Lung (tissue), 12 donors: ENCODE results near the gene GHDC. TPM values are rescaled to one million over a fixed set of nuclear protein-coding genes. Genes with fewer than 3 reads are reported as not detected.
A peak's percentile ranks its signal among the peaks of the same experiment; 100 is the strongest.

ENCODE experiments used
- ATAC-seq: fragments of 200-7000 bp; cut with Tn5 transposase; one replicate; pipeline ENCODE4 v1.9.1; 2020; ENCODE audit warnings: moderate number of reproducible peaks; ENCODE audit not compliant: insufficient read depth, low FRiP score
- DNase-seq, 3 donors: peaks; one replicate each; pipeline ENCODE4 v3.0.0-alpha.2; 2013 to 2017
- H3K27ac ChIP-seq, 2 donors: one replicate each; pipeline ENCODE4 v1.5.1; 2013; ENCODE audit warnings: mild to moderate bottlenecking in 2 of 2, moderate library complexity in 2 of 2, control low read depth in 1 of 2, inconsistent platforms in 1 of 2, low read depth in 1 of 2, low read length in 1 of 2
- H3K27me3 ChIP-seq, 3 donors: one replicate each; pipeline ENCODE4 v1.5.1; 2013; ENCODE audit warnings: low read length in 2 of 3; ENCODE audit not compliant: control insufficient read depth in 3 of 3, insufficient read depth in 3 of 3
- H3K36me3 ChIP-seq, 4 donors: one replicate each; pipeline ENCODE4 v1.5.1; 2013; ENCODE audit warnings: low read length in 4 of 4, mild to moderate bottlenecking in 1 of 4, moderate library complexity in 1 of 4; ENCODE audit not compliant: control insufficient read depth in 4 of 4, insufficient read depth in 4 of 4
- H3K4me1 ChIP-seq, 5 donors: one replicate each; pipeline ENCODE4 v1.5.1; 2013; ENCODE audit warnings: low read length in 5 of 5, mild to moderate bottlenecking in 2 of 5, moderate library complexity in 1 of 5; ENCODE audit not compliant: control insufficient read depth in 5 of 5, insufficient read depth in 5 of 5
- H3K4me3 ChIP-seq: one replicate; pipeline ENCODE4 v1.5.1; 2013; ENCODE audit warnings: mild to moderate bottlenecking, control low read depth, moderate library complexity
- H3K9ac ChIP-seq, 2 donors: one replicate each; pipeline ENCODE4 v1.5.1; 2013; ENCODE audit warnings: low read length in 2 of 2, control low read depth in 1 of 2; ENCODE audit not compliant: insufficient read depth in 1 of 2
- H3K9me3 ChIP-seq, 4 donors: one replicate each; pipeline ENCODE4 v1.5.1; 2013; ENCODE audit warnings: low read length in 3 of 4, mild to moderate bottlenecking in 1 of 4, moderate library complexity in 1 of 4; ENCODE audit not compliant: control insufficient read depth in 4 of 4, insufficient read depth in 3 of 4
- CTCF ChIP-seq: IDR thresholded peaks from 2 replicates; pipeline ENCODE4 v1.5.1; 2012; ENCODE audit warnings: mild to moderate bottlenecking; ENCODE audit errors: control extremely low read depth, extremely low read depth
- WGBS, 2 donors: extraction: QIAGEN DNeasy Blood & Tissue Kit; methylation state at CpG; one replicate each; pipeline ENCODE4 v1.1.7; 2013; 5-methylcytosine and 5-hydroxymethylcytosine counted together
- polyA plus RNA-seq, 2 donors: library from polyadenylated mRNA; stranded (reverse); fragments of 200-250 nt; gene quantifications; one replicate each; pipeline ENCODE4 v1.2.1, GENCODE V29; 2013
- total RNA-seq, 2 donors: library from RNA; depleted of rRNA in 1 of 2; stranded (reverse); fragments of >200 nt in 1 of 2; gene quantifications; one replicate each; pipeline ENCODE4 v1.2.1, GENCODE V29; 2014 to 2021
- donor health status: control.
- donor health status: control.
- donor health status: Bipolar disorder and iron deficiency.
- donor health status: healthy.
- donor health status: DM: yes; HTN: yes; CAD: no.

GHDC gene
- total and polyA plus RNA-seq, 4 donors, result 17.2 to 33.3 (median 22.6) TPM

GRCh38 chr17:42181851-42182207 lies 12.5 kb downstream of the GHDC start:
- H3K4me1 ChIP-seq, result peaks cover 0 to 29% (median 3%) of the 10 kb centered on the region in 5 donors
- no peak overlapping the region for H3K9ac ChIP-seq
- H3K36me3 ChIP-seq, result no peaks in the 10 kb centered on the region
- H3K4me3 ChIP-seq, result no peak overlapping the region
- H3K9me3 ChIP-seq, result no peaks in the 10 kb centered on the region
- peaks cover 0 to 43% (median 33%) of the 10 kb centered on the region in 3 donors for H3K27me3 ChIP-seq
- no peak for TF ChIP-seq CTCF
- DNase-seq, result no peak
- ATAC-seq, result no peak
- no peak overlapping the region for H3K27ac ChIP-seq
- 76 to 90% methylated on average over 2 of the region's 2 CpGs for WGBS, 2 donors

- no peaks in the 10 kb centered on the region for H3K9me3 ChIP-seq
- 5% methylated on average over 54 to 60 of the region's 60 CpGs for WGBS, 2 donors
- peaks cover 0 to 29% (median 3%) of the 10 kb centered on the region in 5 donors for H3K4me1 ChIP-seq
- H3K27ac ChIP-seq, result no peak within 1 kb of the TSS
- peaks cover 0 to 43% (median 33%) of the 10 kb centered on the region in 3 donors for H3K27me3 ChIP-seq
- H3K9ac ChIP-seq, result no peak within 1 kb of the TSS
- no peaks in the 10 kb centered on the region for H3K36me3 ChIP-seq
- peak within 1 kb of the TSS; percentile 2 for H3K4me3 ChIP-seq
- peak; percentile 43 for TF ChIP-seq CTCF
- DNase-seq (peak in 2 of 3 donors; percentile 29 to 56), ATAC-seq (peak; percentile 69)
Observed at GRCh38 chr17:42180922-42181850, 13.1 kb downstream of the GHDC start, which contains the start of gene KCNH4. Gene KCNH4, minus strand, starts transcription at chr17:42181142. Its CDS starts 197 bp downstream, at chr17:42180945.

GRCh38 chr17:42180411-42180921 lies 13.8 kb downstream of the GHDC start:
- TF ChIP-seq CTCF, result no peak
- H3K27me3 ChIP-seq, result peaks cover 0 to 43% (median 33%) of the 10 kb centered on the region in 3 donors
- no peak for DNase-seq
- no peaks in the 10 kb centered on the region for H3K9me3 ChIP-seq
- ATAC-seq, result no peak
- no peaks in the 10 kb centered on the region for H3K36me3 ChIP-seq
- no peak overlapping the region for H3K27ac ChIP-seq
- 2% methylated on average over 32 to 33 of the region's 33 CpGs for WGBS, 2 donors
- no peak overlapping the region for H3K4me3 ChIP-seq
- peaks cover 0 to 29% (median 3%) of the 10 kb centered on the region in 5 donors for H3K4me1 ChIP-seq
- H3K9ac ChIP-seq, result no peak overlapping the region
